Mucosa of gallbladder (tissue), 1 donor: ENCODE results near the gene FHIT. TPM values are rescaled to one million over a fixed set of nuclear protein-coding genes. Genes with fewer than 3 reads are reported as not detected.
"Not testable (repeated sequence)": the region's sequence is repeated elsewhere in the genome, so short reads cannot be mapped to it uniquely, and the experiment has no call there.

Experiments
- DNase-seq: peaks from one replicate; pipeline ENCODE4 v3.0.0-alpha.2; 2020; ENCODE audit warnings: low spot score
- total RNA-seq: library from RNA; stranded (reverse); gene quantifications from one replicate; pipeline ENCODE4 v1.2.1, GENCODE V29; 2021
- donor health status: DM: no; HTN: no; CAD: no.

Gene FHIT
- total RNA-seq, 1 donor from 2014 or later, result 38.6 TPM

DNA sequence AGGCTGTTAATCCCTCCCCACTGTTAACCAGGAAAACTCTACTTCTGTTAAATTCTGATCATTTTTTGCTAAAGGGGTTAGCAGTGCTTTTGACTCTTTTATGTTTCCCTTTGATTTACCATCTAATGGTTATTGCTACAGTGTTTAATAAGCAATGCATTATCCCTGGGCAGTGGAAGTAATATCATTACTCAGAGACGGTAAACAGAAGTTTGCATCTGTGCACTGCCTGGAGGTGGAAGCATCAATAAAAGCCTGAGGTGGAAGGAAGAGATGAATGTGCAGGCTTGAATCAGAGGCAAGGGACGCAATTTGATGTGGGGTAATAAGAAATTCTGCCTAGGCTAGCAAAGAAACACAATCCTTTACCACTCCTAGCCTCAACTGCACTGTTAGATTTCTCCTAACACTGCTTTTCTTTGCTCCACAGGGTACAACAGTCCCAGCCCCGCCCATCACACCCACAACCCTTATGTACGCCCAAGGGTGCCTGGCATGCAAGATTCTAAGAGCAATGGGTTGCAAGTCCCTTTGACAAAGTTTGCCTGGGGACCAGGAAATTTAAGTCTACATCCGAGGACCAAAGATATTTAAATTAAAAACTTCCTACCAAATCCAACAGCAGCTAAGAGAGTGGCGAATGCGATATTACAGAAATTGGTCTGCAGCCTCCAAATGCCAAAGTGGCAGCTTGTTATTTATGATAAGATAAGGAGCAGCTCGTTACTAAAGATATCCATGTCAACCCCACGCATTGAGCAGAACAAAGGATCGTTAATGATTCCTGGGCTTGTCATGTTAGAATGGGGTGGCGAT lies 261.4 kb downstream of the FHIT start:
- DNase-seq, result no peak

- DNase-seq, result not testable (repeated sequence)
Measured at GRCh38 chr3:60987191-60987590, 264.1 kb downstream of the FHIT start.

DNA sequence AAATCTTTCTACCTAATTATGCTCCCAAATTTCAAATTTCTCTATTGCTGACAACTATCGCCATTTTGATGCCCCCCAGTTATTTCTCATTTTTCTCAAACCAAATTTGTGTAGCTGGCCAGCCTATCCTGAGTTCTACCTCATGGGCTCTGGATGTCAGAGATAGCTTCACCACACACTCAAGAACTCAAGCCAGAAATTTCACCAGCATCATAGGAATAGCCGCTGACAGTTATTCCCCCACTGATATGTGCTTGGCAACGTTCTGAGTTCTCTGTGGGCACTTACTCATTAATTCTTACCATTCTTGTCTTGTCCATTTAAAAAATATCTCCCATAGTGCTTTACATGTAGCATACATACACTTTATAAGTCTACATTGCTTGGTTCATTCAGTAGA lies 264.7 kb downstream of the FHIT start:
- no peak for DNase-seq

DNA sequence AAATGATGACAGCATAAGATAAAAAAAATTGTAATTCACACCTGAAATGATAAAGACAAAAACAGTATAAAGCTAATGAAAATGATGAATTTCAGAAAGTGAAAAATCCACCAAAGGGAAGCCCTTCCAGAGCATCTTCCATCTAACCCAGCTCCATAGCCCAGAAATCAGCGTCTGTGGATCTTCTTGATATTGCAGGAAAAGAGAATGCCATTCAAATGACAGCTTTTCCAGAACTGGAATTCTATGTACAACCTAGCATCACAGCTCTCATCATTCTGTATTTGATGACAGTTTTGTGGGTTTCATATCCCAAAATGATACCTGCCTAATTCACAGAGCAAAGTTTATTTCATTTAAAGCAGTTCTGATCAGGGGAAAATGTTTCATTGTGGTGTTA lies 267.3 kb downstream of the FHIT start:
- DNase-seq, result no peak

DNA sequence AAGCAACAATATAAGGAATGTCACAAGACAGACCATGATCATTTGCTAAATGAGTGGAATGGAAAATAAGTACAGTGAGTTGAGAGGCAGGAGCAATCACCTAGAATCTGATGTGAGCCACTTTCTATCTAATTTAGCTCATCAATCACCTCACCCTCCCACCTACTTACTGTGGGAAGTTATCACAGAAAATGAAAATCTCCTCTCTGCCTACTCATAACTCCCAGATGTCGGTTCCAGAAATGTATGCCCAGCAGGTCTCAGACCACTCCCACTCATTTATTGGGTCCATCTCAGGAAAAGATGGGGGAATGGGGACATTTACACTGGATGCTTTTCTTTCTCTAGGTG lies 270.9 kb downstream of the FHIT start:
- no peak for DNase-seq

- no peak for DNase-seq
Measured at GRCh38 chr3:60979461-60980341, 271.6 kb downstream of the FHIT start.

GRCh38 chr3:60973321-60973720 lies 277.9 kb downstream of the FHIT start:
- DNase-seq, result no peak

DNA sequence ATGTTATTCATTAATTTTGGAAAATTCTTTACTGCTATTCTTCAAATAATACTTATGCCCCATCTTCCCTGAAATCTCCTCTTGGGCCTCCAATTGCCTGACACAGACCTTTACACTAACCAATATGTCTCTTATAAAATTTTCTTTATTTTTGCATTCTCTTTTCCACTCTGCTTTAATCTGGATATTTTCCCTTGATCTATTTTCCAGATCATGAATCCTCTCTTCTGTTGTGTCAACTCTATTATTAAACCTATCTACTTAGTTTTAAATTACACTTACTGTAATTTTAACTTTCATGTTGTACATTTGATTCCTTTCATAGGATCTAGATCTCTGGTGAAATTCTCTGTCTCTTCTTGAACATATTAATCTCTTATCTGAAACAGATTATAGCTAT lies 278.7 kb downstream of the FHIT start:
- DNase-seq, result no peak

DNA sequence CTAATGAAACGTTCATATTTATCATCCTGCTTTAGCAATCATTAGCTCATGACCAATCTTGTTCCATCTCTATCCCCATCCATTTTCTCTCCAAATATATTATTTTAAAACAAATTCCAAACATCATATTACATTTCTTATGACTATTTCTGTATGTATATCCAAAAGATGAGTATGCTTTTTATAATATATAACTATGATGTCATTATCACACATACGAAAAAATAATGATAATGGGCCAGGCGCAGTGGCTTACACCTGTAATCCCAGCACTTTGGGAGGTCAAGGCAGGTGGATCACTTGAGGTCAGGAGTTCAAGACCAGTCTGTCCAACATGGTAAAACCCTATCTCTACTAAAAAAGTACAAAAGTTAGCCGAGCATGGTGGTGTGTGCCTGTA lies 280.4 kb downstream of the FHIT start:
- DNase-seq, result no peak

GRCh38 chr3:60967141-60967540 lies 284.1 kb downstream of the FHIT start:
- no peak for DNase-seq

DNA sequence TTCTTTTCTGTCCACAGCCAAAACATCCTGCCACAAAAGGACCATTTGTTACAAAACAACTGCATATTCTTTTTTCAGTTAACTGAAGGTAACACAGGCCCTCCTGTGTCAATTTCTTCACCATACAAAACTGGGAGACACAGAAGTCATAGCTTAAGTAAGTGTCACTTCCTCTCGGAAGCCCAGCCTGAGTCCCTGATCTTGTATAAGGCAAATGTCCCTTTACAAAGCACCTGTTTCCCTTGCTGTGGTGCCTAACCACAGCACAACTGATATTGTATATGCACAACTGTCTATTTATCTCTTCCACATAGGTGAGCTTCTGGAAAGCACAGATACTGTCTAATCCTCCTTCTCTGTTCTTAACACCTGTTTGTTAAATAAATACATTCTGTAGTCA lies 293.7 kb downstream of the FHIT start:
- no peak for DNase-seq

DNA sequence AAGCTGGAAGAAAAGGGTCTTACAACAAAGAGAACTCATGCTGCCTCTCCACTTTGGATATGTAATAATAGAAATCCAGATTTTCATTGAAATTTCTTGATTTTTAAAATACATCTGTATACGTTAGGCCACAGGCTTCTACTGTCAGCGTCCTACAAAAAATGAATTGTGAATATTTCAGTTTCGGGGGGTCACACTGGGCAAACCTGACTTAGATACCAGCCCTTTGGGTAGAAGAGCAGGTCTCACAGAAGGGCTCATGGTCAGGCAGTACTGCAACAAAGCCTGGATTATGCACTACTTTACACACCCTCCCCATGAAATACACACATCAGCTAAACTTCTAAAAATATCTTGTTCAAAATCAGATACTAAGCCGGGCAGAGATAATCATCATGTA lies 294.5 kb downstream of the FHIT start:
- no peak for DNase-seq

- DNase-seq, result no peak
Measured at GRCh38 chr3:60955034-60955433, 296.2 kb downstream of the FHIT start.

DNA sequence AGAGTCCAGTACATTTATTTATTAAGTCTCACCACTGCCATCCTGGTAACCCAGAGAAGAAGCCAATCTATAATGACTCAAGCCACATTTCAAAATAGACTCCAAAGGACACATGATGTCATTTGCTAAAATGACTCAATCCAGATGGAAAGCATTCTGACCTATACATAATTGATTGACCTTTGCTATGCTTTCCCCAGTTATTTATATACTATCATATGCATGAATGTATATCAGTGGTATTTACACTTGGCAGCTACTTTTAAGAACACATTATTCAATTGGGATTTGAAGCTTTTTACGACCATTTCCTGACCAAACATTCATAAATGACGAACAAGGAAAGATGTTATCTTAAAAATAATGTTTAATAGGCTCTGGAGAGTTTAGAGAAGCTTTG lies 297.2 kb downstream of the FHIT start:
- DNase-seq, result no peak

GRCh38 chr3:60953351-60953750 lies 297.9 kb downstream of the FHIT start:
- DNase-seq, result no peak

DNA sequence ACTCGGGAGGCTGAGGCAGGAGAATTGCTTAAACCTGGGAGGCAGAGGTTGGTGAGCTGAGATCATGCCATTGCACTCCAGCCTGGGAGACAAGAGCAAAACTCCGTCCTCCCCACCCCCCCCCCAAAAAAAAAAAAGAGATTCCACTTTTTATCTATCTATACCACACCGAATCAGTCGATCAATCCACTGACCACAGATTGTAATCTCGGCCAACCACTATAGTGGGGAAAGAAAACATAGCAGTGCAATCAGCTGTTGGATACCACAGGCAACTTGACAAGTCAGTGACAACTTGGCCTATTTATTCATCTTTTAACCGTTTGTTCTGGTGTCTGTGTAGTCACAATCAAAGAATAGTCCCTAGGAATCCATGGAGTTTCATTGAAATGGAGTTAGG lies 299.2 kb downstream of the FHIT start:
- no peak for DNase-seq

DNA sequence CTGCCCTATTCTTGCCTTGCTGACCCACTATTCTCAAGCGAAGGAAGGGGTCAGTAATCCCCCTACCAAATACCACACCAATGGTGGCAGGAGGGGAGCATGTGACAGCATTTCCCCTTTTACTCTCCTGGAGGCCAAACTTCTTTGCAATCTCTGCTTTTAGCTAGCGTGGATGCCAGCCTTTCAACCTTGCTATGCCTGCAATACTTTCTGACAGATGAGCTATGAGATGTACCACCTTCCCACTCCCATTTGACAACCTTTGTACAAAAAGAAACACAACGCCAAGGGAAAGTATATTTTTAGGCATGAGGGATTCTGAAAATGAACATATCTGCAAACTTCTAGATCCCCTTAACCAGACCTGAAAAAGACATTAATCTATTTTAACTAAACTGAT lies 302.1 kb downstream of the FHIT start:
- no peak for DNase-seq

DNA sequence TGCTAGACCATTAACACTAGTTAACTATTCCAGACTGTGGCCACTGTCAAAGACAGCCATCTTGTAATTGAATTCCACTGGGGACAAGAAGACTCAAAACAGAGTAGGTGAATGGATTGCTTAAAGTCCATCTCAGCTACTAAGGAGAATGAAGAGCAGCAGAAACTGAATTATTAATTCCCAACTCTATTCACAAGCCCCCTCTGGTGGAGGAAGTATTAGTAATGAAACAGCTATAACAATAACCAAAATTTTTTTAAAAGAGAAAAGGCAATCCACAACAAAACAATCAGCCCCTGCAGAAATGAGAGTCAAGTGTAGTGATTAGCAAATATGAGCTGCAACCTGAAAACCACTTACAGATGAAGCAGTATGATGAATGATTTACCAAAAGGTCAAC lies 302.8 kb downstream of the FHIT start:
- no peak for DNase-seq

GRCh38 chr3:60935709-60936108 lies 315.5 kb downstream of the FHIT start:
- DNase-seq, result no peak

GRCh38 chr3:60933824-60934223 lies 317.4 kb downstream of the FHIT start:
- DNase-seq, result no peak

GRCh38 chr3:60932643-60933042 lies 318.6 kb downstream of the FHIT start:
- no peak for DNase-seq

DNA sequence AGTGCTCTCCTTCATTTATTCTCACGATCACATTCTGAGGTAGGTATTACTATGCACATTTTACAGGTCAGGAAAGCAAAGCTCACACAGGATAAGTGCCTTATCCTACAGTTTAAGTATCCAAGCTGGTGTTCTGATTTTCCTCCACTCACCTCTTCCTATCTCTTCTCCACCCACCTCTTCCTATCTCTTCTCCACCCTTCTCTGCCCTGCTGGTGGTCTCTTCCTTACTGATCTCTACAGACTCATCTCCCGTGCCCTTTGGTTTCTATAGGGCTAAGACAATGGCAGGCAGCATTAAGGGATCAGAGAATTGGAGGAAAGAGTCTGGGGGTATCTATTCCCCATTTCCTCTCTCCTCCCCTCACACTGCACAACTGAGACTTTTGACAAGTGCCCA lies 319.1 kb downstream of the FHIT start:
- DNase-seq, result no peak

GRCh38 chr3:60931452-60931851 lies 319.8 kb downstream of the FHIT start:
- no peak for DNase-seq
